ENCODE results near the gene ACTL6A. TPM values are rescaled to one million over a fixed set of nuclear protein-coding genes. Genes with fewer than 3 reads are reported as not detected.
A peak's percentile ranks its signal among the peaks of the same experiment; 100 is the strongest.
"Not testable (repeated sequence)": the region's sequence is repeated elsewhere in the genome, so short reads cannot be mapped to it uniquely, and the experiment has no call there.

Gene ACTL6A
- 184 and 205 TPM in 2 replicates for total RNA-seq (2014; rRNA removed; shearing (Covaris generic); ENCODE audit: low replicate concordance)

GRCh38 chr3:179562591-179563270, at the start of gene ACTL6A:
TSS of gene ACTL6A (plus strand) at chr3:179562926. CDS start at chr3:179563093, 167 bp downstream.
- in situ Hi-C loops (cut with HindIII; ENCODE audit: low pct_unique_long_range_greater_than_20kb, low sequenced_read_pairs), result no loop called here
- DNase-seq (ENCODE audit: low read depth), result peak; percentile 100

- no peak for DNase-seq (ENCODE audit: low read depth)
- in situ Hi-C loops (cut with HindIII; ENCODE audit: low pct_unique_long_range_greater_than_20kb, low sequenced_read_pairs), result no loop called here
These were observed 48.9 kb upstream of the ACTL6A start for GRCh38 chr3:179513862-179514261.

- DNase-seq (ENCODE audit: low read depth); in situ Hi-C loops (cut with HindIII; ENCODE audit: low pct_unique_long_range_greater_than_20kb, low sequenced_read_pairs): not testable (repeated sequence)
These were observed 46.1 kb upstream of the ACTL6A start for GRCh38 chr3:179516461-179517251.

- in situ Hi-C loops (cut with HindIII; ENCODE audit: low pct_unique_long_range_greater_than_20kb, low sequenced_read_pairs), result no loop called here
- DNase-seq (ENCODE audit: low read depth), result no peak
These were observed 36.2 kb upstream of the ACTL6A start for GRCh38 chr3:179526482-179526881.

DNA sequence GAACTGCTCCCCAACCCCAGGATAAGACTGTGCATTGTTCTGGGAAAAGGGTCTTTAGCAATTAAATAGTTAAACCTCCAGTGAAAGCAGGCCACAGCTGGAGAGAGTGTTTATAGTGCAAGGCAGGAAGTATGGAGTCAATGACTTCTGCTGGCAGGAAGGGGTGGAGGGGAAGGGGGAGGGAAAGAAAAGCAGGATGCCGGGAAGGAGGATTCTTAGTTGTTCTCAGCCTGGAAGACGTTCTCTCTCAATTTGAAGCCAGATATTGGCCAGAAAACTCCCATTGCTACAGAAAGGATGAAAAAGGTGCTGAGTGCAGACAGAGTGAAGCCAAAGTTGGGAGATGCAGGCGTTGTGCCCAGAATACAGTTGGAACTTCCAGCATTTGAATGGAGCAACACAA, 35.7 kb upstream of the ACTL6A start:
- in situ Hi-C loops (cut with HindIII; ENCODE audit: low pct_unique_long_range_greater_than_20kb, low sequenced_read_pairs), result no loop called here
- no peak for DNase-seq (ENCODE audit: low read depth)

DNA sequence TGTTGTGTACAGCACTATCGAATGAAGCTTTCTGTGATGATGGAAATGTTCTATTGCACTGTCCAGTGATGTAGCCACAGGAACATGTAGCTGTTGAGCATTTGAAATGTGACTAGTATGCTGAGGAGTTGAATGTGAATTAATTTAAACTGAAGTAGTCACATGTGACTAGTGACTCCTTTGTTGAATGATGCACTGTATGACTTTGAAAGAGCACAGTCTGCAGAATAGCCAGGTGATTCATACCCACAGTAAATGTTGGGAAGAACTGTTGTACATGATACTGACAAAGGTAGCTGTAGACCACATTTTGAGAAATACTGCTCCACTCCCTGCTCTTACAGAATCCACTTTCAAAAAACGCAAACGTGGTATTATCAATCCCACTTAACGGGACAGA, 34.0 kb upstream of the ACTL6A start:
- in situ Hi-C loops (cut with HindIII; ENCODE audit: low pct_unique_long_range_greater_than_20kb, low sequenced_read_pairs), result no loop called here

DNA sequence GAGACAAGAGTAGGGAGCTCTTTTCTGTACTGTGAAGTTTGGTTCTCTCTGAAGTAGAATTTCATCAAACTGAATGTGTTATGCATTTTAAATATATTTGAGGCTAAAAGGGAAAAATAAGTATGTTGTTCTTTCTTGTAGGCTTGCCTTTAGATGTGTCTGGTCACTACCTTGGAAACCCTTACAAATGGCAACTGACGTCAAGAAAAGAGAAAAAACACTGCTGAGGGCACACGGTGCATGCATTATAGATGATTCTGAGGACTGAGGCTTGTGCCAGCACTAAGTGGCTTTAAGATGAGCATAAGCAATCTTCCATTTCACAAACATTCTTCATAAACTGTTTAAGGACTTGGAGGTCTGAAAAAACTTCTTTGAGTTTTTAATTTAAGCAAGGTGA, 31.1 kb upstream of the ACTL6A start:
- in situ Hi-C loops (cut with HindIII; ENCODE audit: low pct_unique_long_range_greater_than_20kb, low sequenced_read_pairs), result no loop called here

More for the DNA sequence above, 34.0 kb upstream of the ACTL6A start:
- DNase-seq (ENCODE audit: low read depth), result no peak

GRCh38 chr3:179533274-179533673, 29.5 kb upstream of the ACTL6A start:
- no peak for DNase-seq (ENCODE audit: low read depth)
- in situ Hi-C loops (cut with HindIII; ENCODE audit: low pct_unique_long_range_greater_than_20kb, low sequenced_read_pairs), result no loop called here

More for the DNA sequence above, 31.1 kb upstream of the ACTL6A start:
- DNase-seq (ENCODE audit: low read depth), result no peak

DNA sequence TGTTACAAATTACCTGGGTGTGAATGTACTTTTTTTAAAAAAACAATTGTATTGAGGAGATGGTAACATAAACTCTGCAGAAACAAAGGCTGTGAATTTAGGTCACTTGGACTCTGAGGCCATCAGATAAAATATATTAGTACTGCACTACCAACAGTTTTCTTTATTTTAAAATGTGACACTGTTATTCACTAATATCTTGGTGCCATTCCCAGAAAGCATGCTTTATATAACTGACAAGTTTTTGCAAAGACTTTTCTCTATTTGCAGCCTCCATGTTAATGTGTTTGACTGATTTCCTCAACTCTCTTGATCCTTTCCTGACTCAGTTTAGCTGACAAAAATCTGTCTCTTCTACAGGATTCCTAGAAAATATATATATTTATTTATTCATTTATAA, 26.5 kb upstream of the ACTL6A start:
- no peak for DNase-seq (ENCODE audit: low read depth)
- in situ Hi-C loops (cut with HindIII; ENCODE audit: low pct_unique_long_range_greater_than_20kb, low sequenced_read_pairs), result no loop called here

GRCh38 chr3:179541094-179541493, 21.6 kb upstream of the ACTL6A start:
- in situ Hi-C loops (cut with HindIII; ENCODE audit: low pct_unique_long_range_greater_than_20kb, low sequenced_read_pairs), result no loop called here
- DNase-seq (ENCODE audit: low read depth), result no peak

DNA sequence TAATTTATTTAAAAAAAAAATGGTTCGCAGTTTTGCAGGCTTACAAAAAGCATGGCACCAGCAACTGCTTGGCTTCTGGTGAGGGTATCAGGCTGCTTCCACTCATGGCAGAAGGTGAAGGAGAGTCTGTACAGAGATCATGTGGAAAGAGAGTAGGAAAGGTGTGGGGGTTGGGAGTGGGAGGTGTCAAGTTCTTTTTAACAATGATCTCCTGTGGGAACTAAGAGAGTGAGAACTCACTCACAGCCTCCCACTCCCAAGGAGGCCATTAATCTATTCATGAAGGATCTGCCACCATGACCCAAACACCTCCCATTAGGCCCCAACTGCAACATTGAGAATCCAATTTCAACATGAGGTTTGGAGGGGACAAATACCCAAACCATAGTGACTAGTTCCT, 21.1 kb upstream of the ACTL6A start:
- in situ Hi-C loops (cut with HindIII; ENCODE audit: low pct_unique_long_range_greater_than_20kb, low sequenced_read_pairs), result no loop called here

GRCh38 chr3:179542375-179542774, 20.4 kb upstream of the ACTL6A start:
- DNase-seq (ENCODE audit: low read depth), result no peak
- in situ Hi-C loops (cut with HindIII; ENCODE audit: low pct_unique_long_range_greater_than_20kb, low sequenced_read_pairs), result no loop called here

More for the DNA sequence above, 21.1 kb upstream of the ACTL6A start:
- no peak for DNase-seq (ENCODE audit: low read depth)

- peak; percentile 27 for DNase-seq (ENCODE audit: low read depth)
- in situ Hi-C loops (cut with HindIII; ENCODE audit: low pct_unique_long_range_greater_than_20kb, low sequenced_read_pairs), result no loop called here
These were observed 17.6 kb upstream of the ACTL6A start for GRCh38 chr3:179544981-179545645.

DNA sequence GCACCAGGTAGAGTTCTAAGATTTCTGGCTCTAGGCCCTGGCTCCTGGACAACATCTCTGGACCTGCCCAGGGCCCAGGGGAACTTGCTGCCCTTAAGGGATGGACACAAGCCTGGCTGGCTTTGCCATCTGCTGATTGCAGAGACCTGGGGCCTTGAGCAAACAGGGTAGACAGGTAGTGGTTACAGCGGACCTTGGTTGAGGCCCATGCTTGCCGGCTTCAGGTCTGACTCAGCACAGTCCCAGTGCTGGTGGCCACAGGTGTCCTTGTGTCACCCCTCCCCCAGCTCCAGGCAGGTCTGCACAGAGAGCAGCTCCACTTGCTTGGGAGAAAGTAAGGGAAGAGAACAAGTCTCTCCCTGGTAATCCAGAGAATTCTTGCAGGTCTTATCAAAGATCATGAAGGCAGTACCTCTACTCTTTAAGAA, 15.9 kb upstream of the ACTL6A start:
- DNase-seq (ENCODE audit: low read depth), result no peak
- in situ Hi-C loops (cut with HindIII; ENCODE audit: low pct_unique_long_range_greater_than_20kb, low sequenced_read_pairs), result no loop called here

DNA sequence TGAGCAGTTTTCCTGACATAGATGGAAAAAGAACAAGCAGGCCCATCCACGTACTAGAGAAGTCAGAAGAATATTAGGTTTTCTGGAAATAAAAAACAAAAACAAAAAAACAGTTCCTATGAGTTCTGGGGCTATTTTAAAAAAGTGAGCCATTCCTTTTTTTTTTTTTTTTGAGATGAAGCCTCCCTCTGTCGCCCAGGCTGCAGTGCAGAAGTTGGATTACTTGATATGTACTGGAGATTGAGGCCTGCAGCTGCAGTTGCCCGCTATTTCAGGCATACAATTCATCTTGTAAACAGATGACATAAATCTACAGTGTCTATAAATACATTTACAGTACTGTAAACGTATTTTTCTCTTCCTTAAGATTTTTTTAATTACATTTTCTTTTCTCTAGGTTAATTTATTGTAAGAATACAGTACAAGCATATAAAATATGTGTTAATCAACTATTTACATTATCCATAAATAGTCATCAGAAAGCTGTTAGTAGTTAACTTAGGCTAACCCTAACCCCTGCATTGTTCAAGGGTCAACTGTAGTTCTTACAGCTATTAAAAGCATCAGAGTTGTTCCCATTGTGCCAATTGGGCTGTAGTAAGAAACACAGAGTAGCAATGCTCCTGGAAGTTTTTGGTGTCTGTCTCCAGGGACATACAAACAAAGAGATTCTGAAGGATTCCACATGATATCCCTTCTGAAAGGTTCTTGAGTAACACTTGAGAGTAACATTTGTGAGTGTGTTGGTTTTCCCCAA, 11.2 kb upstream of the ACTL6A start:
- in situ Hi-C loops (cut with HindIII; ENCODE audit: low pct_unique_long_range_greater_than_20kb, low sequenced_read_pairs), result no loop called here

GRCh38 chr3:179558742-179559364, 3.9 kb upstream of the ACTL6A start:
- in situ Hi-C loops (cut with HindIII; ENCODE audit: low pct_unique_long_range_greater_than_20kb, low sequenced_read_pairs), result no loop called here
- peak; percentile 54 for DNase-seq (ENCODE audit: low read depth)

More for the DNA sequence above, 11.2 kb upstream of the ACTL6A start:
- no peak for DNase-seq (ENCODE audit: low read depth)

- in situ Hi-C loops (cut with HindIII; ENCODE audit: low pct_unique_long_range_greater_than_20kb, low sequenced_read_pairs), result no loop called here
- DNase-seq (ENCODE audit: low read depth), result peak; percentile 79
These were observed 1.9 kb upstream of the ACTL6A start for GRCh38 chr3:179560791-179561190.

DNA sequence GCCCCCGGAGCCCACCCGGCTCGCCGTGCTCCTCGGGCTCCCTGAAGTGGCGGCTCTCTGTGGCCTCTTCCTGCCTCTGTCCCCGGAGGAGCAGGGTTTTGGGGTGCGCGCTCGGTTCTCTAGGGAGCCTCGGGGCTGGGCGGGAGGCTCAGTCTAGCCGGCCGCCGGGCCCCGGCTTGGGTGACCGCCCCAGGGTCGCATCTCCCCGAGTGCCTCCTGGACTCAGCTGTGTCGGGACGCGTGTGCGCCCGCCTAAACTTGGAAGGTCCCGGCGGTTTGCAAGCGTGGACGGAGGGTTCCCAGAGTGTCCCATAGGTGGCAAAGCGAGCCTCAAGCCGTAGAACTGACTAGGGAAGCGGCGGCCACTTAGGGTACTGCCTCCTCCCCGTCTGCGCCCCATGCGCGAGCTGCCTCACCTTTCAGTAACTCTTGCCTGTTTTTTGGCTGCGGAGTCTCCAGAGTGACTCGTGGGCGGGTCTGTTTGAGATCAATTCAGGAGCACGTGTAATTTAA, 601 bp downstream of the ACTL6A start:
- DNase-seq (ENCODE audit: low read depth), result peak; percentile 74
- in situ Hi-C loops (cut with HindIII; ENCODE audit: low pct_unique_long_range_greater_than_20kb, low sequenced_read_pairs), result no loop called here

Measured in Caki2 (cell line).